K562 treated with DMSO at 1 percent for 4 hours (cell line): ENCODE data around the gene PCDHGC5. TPM values are rescaled to one million over a fixed set of nuclear protein-coding genes. Genes with fewer than 3 reads are reported as not detected.

Experiments
- total RNA-seq: library from RNA; unstranded; fragments of 300-600 nt; gene quantifications from 2 replicates; pipeline ENCODE4 v1.2.3, GENCODE V29; 2022; ENCODE audit not compliant: insufficient read depth

Gene PCDHGC5
- not detected in 2 replicates for total RNA-seq

GRCh38 chr5:141488591-141489561 is at the start of gene PCDHGC5:
TSS of gene PCDHGC5 (plus strand) at chr5:141489081. CDS start at chr5:141489241, 160 bp downstream.

GRCh38 chr5:141475625-141476131 is 13.2 kb upstream of the PCDHGC5 start, which contains the start of gene PCDHGC3:
TSS of gene PCDHGC3 (plus strand) at chr5:141475966. CDS start at chr5:141476117, 151 bp downstream.

GRCh38 chr5:141484641-141485311 is 4.1 kb upstream of the PCDHGC5 start, which contains the start of gene PCDHGC4:
TSS of gene PCDHGC4 (plus strand) at chr5:141485030. CDS start at chr5:141485174, 144 bp downstream.

Other genes with a start within 250 kb of the PCDHGC5 start
- not detected in 2 replicates for gene PCDHB15, start 243.7 kb upstream of the PCDHGC5 start, total RNA-seq
- not detected in 2 replicates for gene SLC25A2, start 185.0 kb upstream of the PCDHGC5 start, total RNA-seq
- gene TAF7, start 168.3 kb upstream of the PCDHGC5 start, total RNA-seq: 87.4 and 92.8 TPM in 2 replicates
- 0.37 TPM in 1 of 2 replicates, not detected in the other for gene PCDHGA1, start 158.6 kb upstream of the PCDHGC5 start, total RNA-seq
- 0.12 TPM in 1 of 2 replicates, not detected in the other for gene PCDHGA2, start 150.3 kb upstream of the PCDHGC5 start, total RNA-seq
- 0.46 TPM in 1 of 2 replicates, not detected in the other for gene PCDHGA3, start 145.3 kb upstream of the PCDHGC5 start, total RNA-seq
- not detected in 2 replicates for gene PCDHGB1, start 139.0 kb upstream of the PCDHGC5 start, total RNA-seq
- 0.42 and 0.76 TPM in 2 replicates for gene PCDHGA4, start 134.1 kb upstream of the PCDHGC5 start, total RNA-seq
- 0.48 and 0.70 TPM in 2 replicates for gene PCDHGB2, start 129.1 kb upstream of the PCDHGC5 start, total RNA-seq
- gene PCDHGA5, start 124.9 kb upstream of the PCDHGC5 start, total RNA-seq: 0.16 TPM in 1 of 2 replicates, not detected in the other
- gene PCDHGB3, start 118.8 kb upstream of the PCDHGC5 start, total RNA-seq: 0.51 and 0.74 TPM in 2 replicates
- 0.27 and 0.35 TPM in 2 replicates for gene PCDHGA6, start 115.2 kb upstream of the PCDHGC5 start, total RNA-seq
- not detected in 2 replicates for gene PCDHGA7, start 106.3 kb upstream of the PCDHGC5 start, total RNA-seq
- gene PCDHGB4, start 101.4 kb upstream of the PCDHGC5 start, total RNA-seq: 0.21 TPM in 1 of 2 replicates, not detected in the other
- gene PCDHGA8, start 96.4 kb upstream of the PCDHGC5 start, total RNA-seq: 0.24 TPM in 1 of 2 replicates, not detected in the other
- not detected in 2 replicates for gene PCDHGB5, start 91.1 kb upstream of the PCDHGC5 start, total RNA-seq
- not detected in 2 replicates for gene PCDHGA9, start 86.3 kb upstream of the PCDHGC5 start, total RNA-seq
- not detected in 2 replicates for gene PCDHGB6, start 81.1 kb upstream of the PCDHGC5 start, total RNA-seq
- not detected in 2 replicates for gene PCDHGA10, start 76.1 kb upstream of the PCDHGC5 start, total RNA-seq
- gene PCDHGB7, start 71.4 kb upstream of the PCDHGC5 start, total RNA-seq: not detected in 2 replicates
- not detected in 2 replicates for gene PCDHGA11, start 68.0 kb upstream of the PCDHGC5 start, total RNA-seq
- gene PCDHGA12, start 58.6 kb upstream of the PCDHGC5 start, total RNA-seq: not detected in 2 replicates
- not detected in 2 replicates for gene PCDHGC3, start 13.1 kb upstream of the PCDHGC5 start, total RNA-seq
- gene PCDHGC4, start 4.1 kb upstream of the PCDHGC5 start, total RNA-seq: not detected in 2 replicates
- gene DIAPH1, start 129.9 kb downstream of the PCDHGC5 start, total RNA-seq: 152 and 168 TPM in 2 replicates
- gene HDAC3, start 147.8 kb downstream of the PCDHGC5 start, total RNA-seq: 85.2 and 117 TPM in 2 replicates
- 10.2 and 10.3 TPM in 2 replicates for gene RELL2, start 147.9 kb downstream of the PCDHGC5 start, total RNA-seq
- gene FCHSD1, start 162.3 kb downstream of the PCDHGC5 start, total RNA-seq: 11.2 and 13.6 TPM in 2 replicates
- 20.1 and 26.7 TPM in 2 replicates for gene ARAP3, start 193.1 kb downstream of the PCDHGC5 start, total RNA-seq